Nasal cavity respiratory epithelium epithelial cell of viscerocranial mucosa (primary cell): ENCODE results near the gene CKS2. TPM values are rescaled to one million over a fixed set of nuclear protein-coding genes. Genes with fewer than 3 reads are reported as not detected.

Source experiments
- total RNA-seq: library from RNA; depleted of rRNA; stranded (reverse); fragments of >200 nt; gene quantifications from 2 replicates; pipeline ENCODE4 v1.2.3, GENCODE V29; 2014

The CKS2 gene
- 21.0 and 22.9 TPM in 2 replicates for total RNA-seq

GRCh38 chr9:89310475-89311345, at the start of gene CKS2:
Gene CKS2, plus strand, starts transcription at chr9:89311195. Its CDS starts 98 bp downstream, at chr9:89311293.

GRCh38 chr9:89318123-89319014, 7.4 kb downstream of the CKS2 start, which contains the start of gene SECISBP2:
Gene SECISBP2, plus strand, starts transcription at chr9:89318500. Its CDS starts 77 bp downstream, at chr9:89318577.

Other genes starting within 250 kb of the CKS2 start
- gene SHC3, start 132.4 kb upstream of the CKS2 start, total RNA-seq, result under 0.01 and 0.78 TPM in 2 replicates
- 25.6 and 39.4 TPM in 2 replicates for gene SECISBP2, start 7.3 kb downstream of the CKS2 start, total RNA-seq
- 0.68 and 7.0 TPM in 2 replicates for gene SEMA4D, start 186.9 kb downstream of the CKS2 start, total RNA-seq